Fibroblast of upper back skin (primary cell): ENCODE measurements around the gene KRTAP2-2.

Experiments used
- DNase-seq: peaks from one replicate; pipeline ENCODE4 v3.0.0-alpha.2; 2013

KRTAP2-2 gene

GRCh38 chr17:41019415-41019814 is 35.6 kb downstream of the KRTAP2-2 start:
- no peak for DNase-seq

DNA sequence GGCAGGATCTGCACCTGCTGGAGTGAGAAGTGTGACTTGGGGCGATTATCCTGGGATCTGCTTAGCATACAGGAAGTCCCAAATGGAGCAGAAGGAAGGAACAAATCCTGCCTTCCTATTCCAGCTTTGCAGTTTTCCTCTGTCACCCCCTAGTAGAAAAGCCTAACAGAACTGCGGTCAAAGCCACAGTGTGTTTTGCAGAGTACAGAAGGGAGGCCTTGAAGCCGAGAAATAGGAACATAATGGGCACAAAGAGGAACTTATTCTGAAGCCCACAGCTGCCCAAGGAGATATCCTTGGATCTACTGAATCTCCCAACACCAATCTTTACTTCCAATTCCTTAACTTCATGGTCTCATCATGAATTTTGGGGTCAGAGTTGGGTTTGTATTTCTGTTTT is 36.5 kb downstream of the KRTAP2-2 start:
- DNase-seq = no peak

GRCh38 chr17:41016578-41017215 is 38.3 kb downstream of the KRTAP2-2 start:
- DNase-seq = no peak

DNA sequence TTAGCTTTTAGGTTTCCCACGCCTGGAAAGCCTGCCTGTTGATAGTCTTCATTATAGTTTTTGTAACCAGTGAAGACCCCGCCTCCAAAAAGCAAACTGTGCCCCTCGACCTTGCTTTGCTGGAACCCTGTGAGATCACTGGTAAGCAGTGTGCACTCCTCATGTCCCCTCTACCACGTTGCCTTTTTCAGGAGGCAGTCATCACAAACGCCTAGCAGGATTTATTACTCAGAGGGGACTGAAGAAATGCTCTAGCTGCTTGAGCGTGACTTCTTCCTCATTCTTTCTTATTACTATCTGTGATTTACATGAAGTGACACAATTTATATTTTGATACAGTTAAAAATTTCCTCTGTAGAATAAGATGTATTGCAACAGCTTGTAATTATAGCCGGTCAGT is 39.6 kb downstream of the KRTAP2-2 start:
- DNase-seq = no peak

GRCh38 chr17:41013606-41014005 is 41.4 kb downstream of the KRTAP2-2 start:
- peak; percentile 58 for DNase-seq

- DNase-seq = no peak
These were observed 41.8 kb downstream of the KRTAP2-2 start for GRCh38 chr17:41013181-41013580.

- no peak for DNase-seq
These were observed 42.5 kb downstream of the KRTAP2-2 start for GRCh38 chr17:41012326-41013120.

- DNase-seq = no peak
These were observed 44.6 kb downstream of the KRTAP2-2 start for GRCh38 chr17:41010441-41010840.

DNA sequence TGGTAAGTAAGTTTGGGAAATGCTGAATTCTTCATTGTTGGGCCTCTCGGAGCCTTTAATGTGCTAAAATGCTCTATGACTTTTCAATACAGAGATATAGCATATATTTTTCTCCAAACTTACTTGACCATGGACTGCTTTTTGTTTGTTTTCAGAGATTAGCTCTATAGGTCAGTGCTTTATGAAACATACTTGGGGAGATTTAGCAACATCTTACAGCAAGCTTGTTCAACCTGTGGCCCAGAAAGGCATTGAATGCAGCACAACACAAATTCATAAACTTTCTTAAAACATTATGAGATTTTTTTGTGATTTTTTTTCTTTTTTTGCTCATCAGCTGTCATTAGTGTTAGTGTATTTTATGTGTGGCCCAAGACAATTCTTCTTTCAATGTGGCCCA is 45.1 kb downstream of the KRTAP2-2 start:
- DNase-seq = no peak

GRCh38 chr17:41009301-41009760 is 45.7 kb downstream of the KRTAP2-2 start:
- no peak for DNase-seq

DNA sequence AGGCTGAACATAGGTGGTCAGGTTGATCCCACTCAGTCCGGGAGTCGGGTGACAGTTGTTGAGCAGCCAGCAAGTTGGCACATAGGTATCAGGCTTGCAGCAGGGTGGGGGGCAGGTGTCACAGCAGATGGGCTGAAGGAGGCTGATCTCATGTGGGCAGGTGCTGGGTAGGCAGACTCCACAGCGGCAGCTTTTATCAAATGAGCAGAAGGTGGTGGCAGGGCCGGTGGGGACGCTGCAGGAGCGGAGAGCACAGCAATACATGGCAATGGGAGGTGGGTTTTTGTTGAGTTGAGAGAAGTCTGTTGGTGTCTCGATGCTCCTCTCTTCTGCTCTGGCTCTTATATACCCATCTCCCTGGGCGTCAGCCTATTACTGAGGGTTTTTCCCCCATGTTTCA is 46.2 kb downstream of the KRTAP2-2 start, which contains the start of gene KRTAP3-1:
KRTAP3-1 (minus strand) TSS at position 318 of the 400 bp plus-strand sequence; CDS start at position 264, 54 bp downstream.
- DNase-seq = no peak
